ENCODE results near the gene NELFCD.

The NELFCD gene

DNA sequence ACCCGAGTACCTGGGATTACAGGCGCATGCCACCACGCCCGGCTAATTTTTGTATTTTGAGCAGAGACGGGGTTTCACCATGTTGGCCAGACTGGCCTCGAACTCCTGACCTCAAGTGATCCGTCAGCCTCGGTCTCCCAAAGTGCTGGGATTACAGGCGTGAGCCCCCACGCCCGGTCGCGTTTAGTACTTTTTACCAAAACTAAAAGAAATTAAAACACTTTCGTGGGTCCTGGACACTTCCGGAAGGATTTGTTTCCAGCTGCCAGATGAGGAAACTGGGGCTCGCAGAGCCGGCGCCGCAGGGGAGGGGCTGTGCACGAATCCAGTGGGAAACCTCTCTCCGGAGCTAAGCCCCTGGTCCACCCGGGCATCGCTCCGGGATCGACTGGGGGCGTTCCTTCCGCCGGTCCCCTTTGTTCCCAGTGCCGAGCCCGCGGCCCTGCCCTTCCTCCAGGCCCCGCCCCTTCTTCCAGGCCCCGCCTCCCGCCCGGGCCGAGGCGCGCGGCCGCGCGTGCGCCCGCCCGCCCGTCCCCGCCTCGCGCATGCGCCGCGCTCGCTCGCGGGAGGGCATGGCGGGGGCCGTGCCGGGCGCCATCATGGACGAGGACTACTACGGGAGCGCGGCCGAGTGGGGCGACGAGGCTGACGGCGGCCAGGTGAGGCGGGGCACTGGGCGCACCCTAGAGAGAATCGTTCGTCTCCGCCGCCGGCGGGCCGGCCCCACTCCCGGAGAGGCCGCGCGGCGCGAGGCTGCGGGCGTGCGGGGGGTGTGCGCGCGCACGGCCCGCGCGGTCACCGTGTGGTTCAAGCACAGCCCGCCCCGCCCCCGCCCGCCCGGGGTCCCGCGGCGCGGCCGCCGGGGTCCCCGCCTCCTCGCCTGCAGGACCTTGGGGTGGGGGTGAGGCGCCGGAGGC, at the start of gene NELFCD:
Gene NELFCD, plus strand, starts transcription at position 546 of the 917 bp plus-strand sequence. Its CDS starts 54 bp downstream, at position 600.
- Histone ChIP-seq H3K27me3 (no peaks in the 10 kb centered on the region), H3K4me3 (peak within 1 kb of the TSS; percentile 62 to 66), H3K4me1 (peaks cover 0 to 38% (median 27%) of the 10 kb centered on the region in 4 donors), H3K36me3 (peaks cover 0 to under 1% (median under 1%) of the 10 kb centered on the region in 3 donors), H3K27ac (peak within 1 kb of the TSS; percentile 85), H3K9me3 (peaks cover 0 to 3% (median 0%) of the 10 kb centered on the region in 3 donors)
- intact Hi-C loops (cut with DNase I; ENCODE audit: low total_unique reads) = loop anchor here (5.0 kb wide), 2 partner anchors 51 to 94 kb away; partner anchors contain the start of gene ATP5F1E
- peak; percentile 78 to 91 for DNase-seq
- TF ChIP-seq, protein P1, sequence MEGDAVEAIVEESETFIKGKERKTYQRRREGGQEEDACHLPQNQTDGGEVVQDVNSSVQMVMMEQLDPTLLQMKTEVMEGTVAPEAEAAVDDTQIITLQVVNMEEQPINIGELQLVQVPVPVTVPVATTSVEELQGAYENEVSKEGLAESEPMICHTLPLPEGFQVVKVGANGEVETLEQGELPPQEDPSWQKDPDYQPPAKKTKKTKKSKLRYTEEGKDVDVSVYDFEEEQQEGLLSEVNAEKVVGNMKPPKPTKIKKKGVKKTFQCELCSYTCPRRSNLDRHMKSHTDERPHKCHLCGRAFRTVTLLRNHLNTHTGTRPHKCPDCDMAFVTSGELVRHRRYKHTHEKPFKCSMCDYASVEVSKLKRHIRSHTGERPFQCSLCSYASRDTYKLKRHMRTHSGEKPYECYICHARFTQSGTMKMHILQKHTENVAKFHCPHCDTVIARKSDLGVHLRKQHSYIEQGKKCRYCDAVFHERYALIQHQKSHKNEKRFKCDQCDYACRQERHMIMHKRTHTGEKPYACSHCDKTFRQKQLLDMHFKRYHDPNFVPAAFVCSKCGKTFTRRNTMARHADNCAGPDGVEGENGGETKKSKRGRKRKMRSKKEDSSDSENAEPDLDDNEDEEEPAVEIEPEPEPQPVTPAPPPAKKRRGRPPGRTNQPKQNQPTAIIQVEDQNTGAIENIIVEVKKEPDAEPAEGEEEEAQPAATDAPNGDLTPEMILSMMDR (IDR thresholded peaks at IDR 0.05) = no peak

DNA sequence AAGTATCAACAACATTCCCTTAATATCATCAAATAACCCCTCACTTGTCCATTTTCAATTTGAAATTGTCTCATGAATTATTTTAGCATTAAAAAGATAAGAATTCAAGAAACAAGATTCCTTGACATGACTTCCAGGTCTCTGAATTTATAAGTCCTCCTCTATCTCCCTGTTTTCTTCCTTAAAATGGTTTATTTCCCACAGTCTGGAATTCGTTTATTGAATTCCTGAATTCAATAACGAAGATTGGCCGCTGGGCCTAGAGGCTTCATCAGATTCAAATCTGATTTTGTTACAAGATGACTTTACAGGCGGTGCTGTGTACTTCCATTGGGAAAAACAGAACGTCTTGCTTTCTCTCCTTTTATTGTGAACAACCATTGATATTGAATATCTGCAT, 48.9 kb upstream of the NELFCD start:
- Histone ChIP-seq H3K4me1 (peaks cover 0 to 11% (median 0%) of the 10 kb centered on the region in 4 donors), H3K27me3 (peaks cover 0 to 4% of the 10 kb centered on the region in 2 donors), H3K27ac (no peak overlapping the region), H3K4me3 (no peak overlapping the region), H3K36me3 (no peaks in the 10 kb centered on the region), H3K9me3 (peaks cover 0 to 6% (median 0%) of the 10 kb centered on the region in 3 donors)
- TF ChIP-seq, protein P1 (IDR thresholded peaks at IDR 0.05) = no peak
- intact Hi-C loops (cut with DNase I; ENCODE audit: low total_unique reads) = no loop called here
- no peak for DNase-seq

GRCh38 chr20:58938078-58938477, 43.0 kb upstream of the NELFCD start:
- Histone ChIP-seq H3K27ac (no peak overlapping the region), H3K9me3 (peaks cover 0 to 6% (median 0%) of the 10 kb centered on the region in 3 donors), H3K4me3 (no peak overlapping the region), H3K36me3 (no peaks in the 10 kb centered on the region), H3K4me1 (no peaks in the 10 kb centered on the region), H3K27me3 (peaks cover 0 to 4% of the 10 kb centered on the region in 2 donors)
- TF ChIP-seq, protein P1 (IDR thresholded peaks at IDR 0.05) = no peak
- intact Hi-C loops (cut with DNase I; ENCODE audit: low total_unique reads) = no loop called here
- no peak for DNase-seq

GRCh38 chr20:58938541-58938940, 42.5 kb upstream of the NELFCD start:
- H3K4me1 ChIP-seq = no peaks in the 10 kb centered on the region
- H3K9me3 ChIP-seq = peaks cover 0 to 6% (median 0%) of the 10 kb centered on the region in 3 donors
- H3K4me3 ChIP-seq = no peak overlapping the region
- intact Hi-C loops (cut with DNase I; ENCODE audit: low total_unique reads) = no loop called here
- DNase-seq = no peak
- H3K36me3 ChIP-seq = no peaks in the 10 kb centered on the region
- H3K27me3 ChIP-seq = peaks cover 0 to 4% of the 10 kb centered on the region in 2 donors
- TF ChIP-seq, protein P1 (IDR thresholded peaks at IDR 0.05) = no peak
- no peak overlapping the region for H3K27ac ChIP-seq

GRCh38 chr20:58941471-58941870, 39.6 kb upstream of the NELFCD start:
- TF ChIP-seq, protein P1 (IDR thresholded peaks at IDR 0.05) = no peak
- no peak overlapping the region for H3K4me3 ChIP-seq
- DNase-seq = no peak
- peaks cover 0 to 3% (median 0%) of the 10 kb centered on the region in 3 donors for H3K9me3 ChIP-seq
- H3K4me1 ChIP-seq = no peaks in the 10 kb centered on the region
- intact Hi-C loops (cut with DNase I; ENCODE audit: low total_unique reads) = no loop called here
- no peaks in the 10 kb centered on the region for H3K27me3 ChIP-seq
- H3K36me3 ChIP-seq = no peaks in the 10 kb centered on the region
- H3K27ac ChIP-seq = no peak overlapping the region

Data from tibial artery (tissue), 4 donors.